Heart right ventricle (tissue), 16 donors: ENCODE measurements around the gene HSDL2. TPM values are rescaled to one million over a fixed set of nuclear protein-coding genes. Genes with fewer than 3 reads are reported as not detected.

Experiments used
- ATAC-seq, 8 donors: fragments of 200-7000 bp; cut with Tn5 transposase; one replicate each; pipeline ENCODE4 v1.9.1; 2020; ENCODE audit warnings: mild to moderate bottlenecking in 8 of 8, moderate library complexity in 8 of 8, moderate number of reproducible peaks in 1 of 8
- DNase-seq, 2 donors: peaks; one replicate each; pipeline ENCODE4 v3.0.0-alpha.2; 2020
- H3K27ac ChIP-seq, 10 donors: fragments of 200-600 bp; sonication (generic) in 2 of 10; one replicate each; pipeline versions ENCODE4 v1.5.0 to v1.8.0; 2020 to 2022; ENCODE audit warnings: mild to moderate bottlenecking in 3 of 10
- H3K27me3 ChIP-seq, 7 donors: fragments of 200-600 bp; one replicate each; pipeline ENCODE4 v1.8.0; 2021 to 2022; ENCODE audit warnings: mild to moderate bottlenecking in 2 of 7
- H3K36me3 ChIP-seq, 9 donors: fragments of 200-600 bp; sonication (generic) in 1 of 9; one replicate each; pipeline versions ENCODE4 v1.5.0 to v1.8.0; 2020 to 2022; ENCODE audit warnings: mild to moderate bottlenecking in 2 of 9
- H3K4me1 ChIP-seq, 9 donors: fragments of 200-600 bp; sonication (generic) in 1 of 9; one replicate each; pipeline versions ENCODE4 v1.5.0 to v1.8.0; 2020 to 2022; ENCODE audit warnings: mild to moderate bottlenecking in 4 of 9
- H3K4me3 ChIP-seq, 10 donors: fragments of 200-600 bp; sonication (generic) in 2 of 10; one replicate each; pipeline versions ENCODE4 v1.5.0 to v1.8.0; 2020 to 2022; ENCODE audit warnings: mild to moderate bottlenecking in 7 of 10, moderate library complexity in 2 of 10
- H3K9me3 ChIP-seq, 11 donors: fragments of 200-600 bp in 10 of 11; sonication (generic) in 2 of 11; one replicate each; pipeline versions ENCODE4 v1.5.0 to v1.8.0; 2013 to 2022; ENCODE audit warnings: mild to moderate bottlenecking in 2 of 11, control low read depth in 1 of 11, moderate library complexity in 1 of 11
- WGBS, 2 donors: extraction: QIAGEN DNeasy Blood & Tissue Kit; methylation state at CpG; one replicate each; pipeline ENCODE4 v1.1.7; 2013; ENCODE audit warnings: inconsistent platforms in 1 of 2; 5-methylcytosine and 5-hydroxymethylcytosine counted together
- intact Hi-C, 10 donors: fragments of 100-400 bp; cut with DNase I; formaldehyde crosslinking; loops; one replicate each; pipeline versions ENCODE4 v1.11.1 to v1.14.2; 2022
- polyA plus RNA-seq, 2 donors: library from polyadenylated mRNA; stranded (reverse); fragments of 200-250 nt; gene quantifications; one replicate each; pipeline ENCODE4 v1.2.3, GENCODE V29; 2013
- total RNA-seq, 10 donors: library from RNA; stranded (reverse); fragmentation: NEBNext Ultra II Directional in 3 of 10; extraction: Animal tissue kit (Norgen Biotek cat#: 25700) in 3 of 10; gene quantifications; one replicate each; pipeline versions ENCODE4 v1.2.1 to v1.2.4, GENCODE V29; 2021 to 2023
- TF ChIP-seq, protein P1 (sequence below), 9 donors: fragments of 200-600 bp; sonication (generic) in 2 of 9; IDR thresholded peaks; one replicate each; pipeline versions ENCODE4 v1.5.0 to v1.8.0; 2021 to 2022; ENCODE audit warnings: antibody characterized with exemption in 9 of 9, mild to moderate bottlenecking in 5 of 9, moderate library complexity in 1 of 9
- donor health status: Arrhythmogenic right ventricular cardiomyopathy.
- donor health status: ischemic (EF 13 %, LVEDD 7.1; RV severe dilation, severe dysfunction).
- donor health status: healthy with polysubstance abuse.
- donor health status: DM: no; HTN: yes; CAD: no.
- donor health status: DM: no; HTN: no; CAD: no.
- donor health status: ischemic (EF 25% LVEDD 6.9; RV normal size, moderate dysfunction).
- donor health status: ischemic (EF 25% LVEDD 5.7; RV mildly dilated, moderate dysfunction).
- donor health status: healthy.
- donor health status: DM: yes; HTN: yes; CAD: no.
- donor health status: Ischemic cardiomyopathy.
- donor health status: ischemic (EF 35%, LVEDD 5.7; RV mildly dilated, moderate dysfunction).
- donor health status: nonischemic (EF 11% LVEDD 7.7; RV severe dilation, severe dysfunction).
- donor health status: DM: yes; HTN: yes; CAD: no.
- donor health status: PGD.
- donor health status: ischemic (EF 29% LVEDD 5.4; RV normal size, mild dysfunction).
- donor health status: nonischemic (EF 23%, LVEDD 6.1; RV moderate dilation, normal function).

Gene HSDL2
- total and polyA plus RNA-seq, 12 donors: 36.6 to 238 (median 190) TPM

GRCh38 chr9:112462855-112463254 lies 82.9 kb downstream of the HSDL2 start:
- Histone ChIP-seq H3K4me3 (no peak overlapping the region), H3K9me3 (peaks cover 0 to 16% (median 4%) of the 10 kb centered on the region in 11 donors), H3K4me1 (no peaks in the 10 kb centered on the region), H3K27ac (no peak overlapping the region), H3K36me3 (peaks cover 0 to 97% (median 41%) of the 10 kb centered on the region in 9 donors), H3K27me3 (no peaks in the 10 kb centered on the region)
- DNase-seq (no peak), ATAC-seq (no peak)
- intact Hi-C loops: loop anchor here in 2 of 10 donors (10.0 kb wide), 2 partner anchors 48 to 242 kb away; no protein-coding TSS in a partner anchor
- TF ChIP-seq, protein P1, sequence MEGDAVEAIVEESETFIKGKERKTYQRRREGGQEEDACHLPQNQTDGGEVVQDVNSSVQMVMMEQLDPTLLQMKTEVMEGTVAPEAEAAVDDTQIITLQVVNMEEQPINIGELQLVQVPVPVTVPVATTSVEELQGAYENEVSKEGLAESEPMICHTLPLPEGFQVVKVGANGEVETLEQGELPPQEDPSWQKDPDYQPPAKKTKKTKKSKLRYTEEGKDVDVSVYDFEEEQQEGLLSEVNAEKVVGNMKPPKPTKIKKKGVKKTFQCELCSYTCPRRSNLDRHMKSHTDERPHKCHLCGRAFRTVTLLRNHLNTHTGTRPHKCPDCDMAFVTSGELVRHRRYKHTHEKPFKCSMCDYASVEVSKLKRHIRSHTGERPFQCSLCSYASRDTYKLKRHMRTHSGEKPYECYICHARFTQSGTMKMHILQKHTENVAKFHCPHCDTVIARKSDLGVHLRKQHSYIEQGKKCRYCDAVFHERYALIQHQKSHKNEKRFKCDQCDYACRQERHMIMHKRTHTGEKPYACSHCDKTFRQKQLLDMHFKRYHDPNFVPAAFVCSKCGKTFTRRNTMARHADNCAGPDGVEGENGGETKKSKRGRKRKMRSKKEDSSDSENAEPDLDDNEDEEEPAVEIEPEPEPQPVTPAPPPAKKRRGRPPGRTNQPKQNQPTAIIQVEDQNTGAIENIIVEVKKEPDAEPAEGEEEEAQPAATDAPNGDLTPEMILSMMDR (IDR thresholded peaks at IDR 0.05): no peak
- WGBS, 2 donors: 97 to 100% methylated on average over 1 of the region's 1 CpG

GRCh38 chr9:112465352-112465751 lies 85.4 kb downstream of the HSDL2 start:
- intact Hi-C loops: loop anchor here in 2 of 10 donors (10.0 kb wide), 2 partner anchors 51 to 239 kb away; no protein-coding TSS in a partner anchor
- H3K4me1 ChIP-seq: no peaks in the 10 kb centered on the region
- peaks cover 0 to 16% (median 4%) of the 10 kb centered on the region in 11 donors for H3K9me3 ChIP-seq
- no peak for DNase-seq
- 98 to 100% methylated on average over 4 of the region's 4 CpGs for WGBS, 2 donors
- TF ChIP-seq, protein P1 (IDR thresholded peaks at IDR 0.05): no peak
- no peaks in the 10 kb centered on the region for H3K27me3 ChIP-seq
- no peak for ATAC-seq
- H3K36me3 ChIP-seq: peaks cover 0 to 94% (median 34%) of the 10 kb centered on the region in 9 donors
- no peak overlapping the region for H3K27ac ChIP-seq
- H3K4me3 ChIP-seq: no peak overlapping the region

DNA sequence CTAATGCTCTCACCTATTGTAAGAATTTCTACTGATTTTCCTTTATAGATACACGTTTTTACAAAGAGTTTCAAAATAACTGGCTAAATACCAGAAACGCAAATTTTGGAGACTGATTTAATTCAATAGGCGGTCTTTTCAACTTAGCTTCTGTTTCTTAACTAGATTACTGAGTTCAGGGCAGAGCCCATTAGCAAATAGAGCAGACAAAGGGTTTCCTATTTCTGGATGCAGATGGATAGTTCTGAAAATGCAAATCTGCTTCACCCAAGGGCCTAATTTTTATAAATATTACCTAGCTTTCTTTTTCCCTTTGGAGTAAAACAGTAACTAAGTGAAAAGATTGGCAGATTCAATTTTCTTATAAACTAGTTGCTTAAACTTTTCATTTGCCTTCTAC lies 93.1 kb downstream of the HSDL2 start:
- no peaks in the 10 kb centered on the region for H3K27me3 ChIP-seq
- WGBS, 2 donors: 87% methylated on average over 3 of the region's 3 CpGs
- TF ChIP-seq, protein P1 (IDR thresholded peaks at IDR 0.05): no peak
- H3K4me3 ChIP-seq: no peak overlapping the region
- intact Hi-C loops: loop anchor here in 2 of 10 donors (5.0 to 10.0 kb wide), 2 partner anchors 229 to 232 kb away; no protein-coding TSS in a partner anchor
- DNase-seq (no peak), ATAC-seq (no peak)
- peaks cover 0 to 6% (median 0%) of the 10 kb centered on the region in 9 donors for H3K4me1 ChIP-seq
- H3K27ac ChIP-seq: no peak overlapping the region
- H3K36me3 ChIP-seq: peaks cover 0 to 61% (median 22%) of the 10 kb centered on the region in 9 donors
- H3K9me3 ChIP-seq: peaks cover 0 to 21% (median 3%) of the 10 kb centered on the region in 11 donors

DNA sequence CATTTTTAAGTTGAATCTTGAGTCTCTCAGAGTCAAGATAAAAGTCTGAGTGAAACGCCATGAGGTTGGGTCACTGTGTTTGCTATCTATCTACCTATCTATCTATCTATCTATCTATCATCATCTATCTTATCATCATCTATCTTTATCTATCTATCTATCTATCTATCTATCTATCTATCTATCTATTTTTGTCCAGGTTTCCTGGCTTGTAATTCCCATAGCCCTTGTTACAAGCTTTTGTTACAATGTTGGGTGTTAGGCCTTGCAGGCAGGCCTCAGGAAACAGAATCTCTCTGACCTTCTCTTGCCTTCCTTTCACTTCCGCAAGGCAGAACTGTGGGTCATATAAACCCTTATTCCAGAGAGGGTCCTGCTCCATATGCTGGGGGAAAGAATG lies 94.1 kb downstream of the HSDL2 start:
- DNase-seq (no peak), ATAC-seq (no peak)
- Histone ChIP-seq H3K27me3 (no peaks in the 10 kb centered on the region), H3K9me3 (peaks cover 0 to 31% (median 12%) of the 10 kb centered on the region in 11 donors), H3K27ac (no peak overlapping the region), H3K4me1 (peaks cover 0 to 6% (median 0%) of the 10 kb centered on the region in 9 donors), H3K4me3 (no peak overlapping the region), H3K36me3 (peaks cover 0 to 53% (median 18%) of the 10 kb centered on the region in 9 donors)
- TF ChIP-seq, protein P1 (IDR thresholded peaks at IDR 0.05): no peak
- intact Hi-C loops: loop anchor here in 2 of 10 donors (5.0 to 10.0 kb wide), 2 partner anchors 228 to 231 kb away; no protein-coding TSS in a partner anchor
- WGBS, 2 donors: 96 to 100% methylated on average over 2 of the region's 2 CpGs
